IMR-90 (cell line): Measurements from ENCODE around the gene SPARCL1. TPM values are rescaled to one million over a fixed set of nuclear protein-coding genes. Genes with fewer than 3 reads are reported as not detected.
"Not testable (repeated sequence)": the region's sequence is repeated elsewhere in the genome, so short reads cannot be mapped to it uniquely, and the experiment has no call there.

ENCODE experiments used
- ATAC-seq: fragments of 200-7000 bp; cut with Tn5 transposase; 2 replicates; pipeline ENCODE4 v1.9.1; 2020; ENCODE audit warnings: low read depth, mild to moderate bottlenecking, moderate library complexity
- BruUV-seq: library from RNA; stranded (reverse); fragments of 400-500 nt; replicated peaks from 2 replicates; lab custom pipeline; 2021; lab: Mats Ljungman, UMichigan
- CTCF ChIA-PET: fragments of 300-600 bp; formaldehyde crosslinking; extraction: SDS; loops from one replicate; lab custom pipeline; 2021; ENCODE audit warnings: antibody characterized with exemption; lab: Yijun Ruan, JAX
- POLR2A ChIA-PET: fragments of 300-600 bp; sonication (Branson Sonifier 250); formaldehyde crosslinking; loops from one replicate; lab custom pipeline; 2022; ENCODE audit warnings: antibody characterized with exemption; ENCODE audit not compliant: unreplicated experiment; lab: Charles Lee
- DNase-seq: peaks from one replicate; pipeline ENCODE4 v3.0.0; 2013
- H2AFZ ChIP-seq: replicated peaks from 2 replicates; pipeline ENCODE3; 2013; ENCODE audit warnings: low read length, mild to moderate bottlenecking; ENCODE audit not compliant: poor library complexity
- H2AK5ac ChIP-seq: 2 replicates; pipeline ENCODE4 v1.6.1; 2013; ENCODE audit warnings: low read depth, low read length, inconsistent platforms
- H2AK9ac ChIP-seq: replicated peaks from 2 replicates; pipeline ENCODE3; 2013; ENCODE audit warnings: mild to moderate bottlenecking, low read depth, low read length, moderate library complexity; ENCODE audit not compliant: poor library complexity
- H2BK120ac ChIP-seq: 2 replicates; pipeline ENCODE4 v1.6.1; 2013; ENCODE audit warnings: low read depth, low read length, inconsistent platforms
- H2BK15ac ChIP-seq: 3 replicates; pipeline ENCODE4 v1.6.1; 2013; ENCODE audit warnings: low read depth, low read length, inconsistent platforms
- H2BK20ac ChIP-seq: 2 replicates; pipeline ENCODE4 v1.6.1; 2013; ENCODE audit warnings: low read depth, mild to moderate bottlenecking, inconsistent platforms, low read length, moderate library complexity
- H2BK5ac ChIP-seq: 2 replicates; pipeline ENCODE4 v1.6.1; 2013; ENCODE audit warnings: mild to moderate bottlenecking, low read depth, low read length, inconsistent platforms; ENCODE audit not compliant: poor library complexity, severe bottlenecking
- H3K14ac ChIP-seq: replicated peaks from 2 replicates; pipeline ENCODE4 v1.6.1; 2013; ENCODE audit warnings: low read depth, low read length, inconsistent platforms
- H3K18ac ChIP-seq: 2 replicates; pipeline ENCODE4 v1.6.1; 2013; ENCODE audit warnings: low read depth, low read length, control low read depth
- H3K23ac ChIP-seq: 2 replicates; pipeline ENCODE4 v1.6.1; 2013; ENCODE audit warnings: low read depth, low read length, inconsistent platforms
- H3K27ac ChIP-seq: 2 replicates; pipeline ENCODE4 v1.5.1; 2013; ENCODE audit warnings: mild to moderate bottlenecking, control low read depth, low read length; ENCODE audit not compliant: insufficient read depth
- H3K27me3 ChIP-seq: 2 replicates; pipeline ENCODE4 v1.6.1; 2013; ENCODE audit warnings: low read length; ENCODE audit not compliant: control insufficient read depth, insufficient read depth
- H3K36me3 ChIP-seq: 2 replicates; pipeline ENCODE4 v1.6.1; 2013; ENCODE audit warnings: low read length, mixed read lengths; ENCODE audit not compliant: control insufficient read depth, insufficient read depth
- H3K4ac ChIP-seq: 2 replicates; pipeline ENCODE4 v1.6.1; 2013; ENCODE audit warnings: low read depth, low read length, inconsistent platforms
- H3K4me1 ChIP-seq: 2 replicates; pipeline ENCODE4 v1.6.1; 2013; ENCODE audit warnings: low read length, mixed read lengths; ENCODE audit not compliant: control insufficient read depth, insufficient read depth
- H3K4me2 ChIP-seq: 2 replicates; pipeline ENCODE4 v1.6.1; 2013; ENCODE audit warnings: low read depth, mild to moderate bottlenecking, control low read depth, low read length, moderate library complexity
- H3K4me3 ChIP-seq: 2 replicates; pipeline ENCODE4 v1.5.1; 2013; ENCODE audit warnings: low read depth, mild to moderate bottlenecking, control low read depth, low read length, moderate library complexity; ENCODE audit not compliant: insufficient read depth
- H3K56ac ChIP-seq: 2 replicates; pipeline ENCODE4 v1.6.1; 2013; ENCODE audit warnings: low read length, inconsistent platforms; ENCODE audit not compliant: insufficient read depth; ENCODE audit errors: extremely low read depth
- H3K79me1 ChIP-seq, 2 experiments: 2 replicates each; pipeline ENCODE4 v1.6.1; 2013; ENCODE audit warnings: low read length in 2 of 2, inconsistent platforms in 1 of 2, low read depth in 1 of 2
- H3K9ac ChIP-seq: 2 replicates; pipeline ENCODE4 v1.6.1; 2013; ENCODE audit warnings: low read depth, low read length, control low read depth
- H3K9me1 ChIP-seq: 2 replicates; pipeline ENCODE4 v1.6.1; 2013; ENCODE audit warnings: low read length, inconsistent platforms; ENCODE audit not compliant: insufficient read depth
- H3K9me3 ChIP-seq: 2 replicates; pipeline ENCODE4 v1.6.1; 2013; ENCODE audit warnings: low read length; ENCODE audit not compliant: control insufficient read depth, insufficient read depth
- H4K20me1 ChIP-seq: 2 replicates; pipeline ENCODE4 v1.6.1; 2013; ENCODE audit warnings: low read length, inconsistent platforms; ENCODE audit not compliant: insufficient read depth
- H4K5ac ChIP-seq: 2 replicates; pipeline ENCODE4 v1.6.1; 2013; ENCODE audit warnings: mild to moderate bottlenecking, low read depth, low read length, control low read depth
- H4K8ac ChIP-seq, 2 experiments: 2 replicates each; pipeline ENCODE4 v1.6.1; 2013; ENCODE audit warnings: low read depth in 2 of 2, low read length in 2 of 2, control low read depth in 1 of 2, inconsistent platforms in 1 of 2
- H4K91ac ChIP-seq: 2 replicates; pipeline ENCODE4 v1.6.1; 2013; ENCODE audit warnings: low read depth, low read length, inconsistent platforms; ENCODE audit not compliant: insufficient read depth
- CEBPB ChIP-seq: IDR thresholded peaks from 2 replicates; pipeline ENCODE4 v1.6.1; 2012; ENCODE audit warnings: low read depth, low read length, improper control_type of control experiment
- WGBS, 2 experiments: methylation state at CpG; one replicate each; pipeline versions ENCODE4 v1.1.5 to v1.1.7; 2013; ENCODE audit warnings: missing lambda C conversion rate in 2 of 2; ENCODE audit not compliant: insufficient read length in 1 of 2; ENCODE audit errors: extremely low coverage in 2 of 2; 5-methylcytosine and 5-hydroxymethylcytosine counted together
- dilution Hi-C: fragments of 300-500 bp; cut with HindIII; formaldehyde crosslinking; loops from one replicate; pipeline ENCODE4 v1.14.3; 2018; ENCODE audit warnings: low sequenced_read_pairs; ENCODE audit not compliant: unreplicated experiment
- in situ Hi-C: fragments of 300-500 bp; cut with MboI; formaldehyde crosslinking; loops from 3 replicates; pipeline ENCODE4 v1.14.3; 2019; ENCODE audit warnings: low sequenced_read_pairs, inconsistent platforms, mixed read lengths
- intact Hi-C: fragments of 100-400 bp; cut with micrococcal nuclease; formaldehyde crosslinking; loops from 2 replicates; pipeline ENCODE4 v1.10.0; 2022
- polyA plus RNA-seq, 3 experiments: library from polyadenylated mRNA; depleted of rRNA; stranded (reverse); fragments of >200 nt; gene quantifications; 2 replicates each; pipeline ENCODE4 v1.2.3, GENCODE V29; 2012; ENCODE audit warnings: low replicate concordance in 1 of 3
- total RNA-seq: library from RNA; depleted of rRNA; stranded (reverse); fragments of >200 nt; gene quantifications from 2 replicates; pipeline ENCODE4 v1.2.3, GENCODE V29; 2012

SPARCL1 gene
- total and polyA plus RNA-seq, 2 of the 4 experiments (the other 2 are of a cell fraction) = not detected

DNA sequence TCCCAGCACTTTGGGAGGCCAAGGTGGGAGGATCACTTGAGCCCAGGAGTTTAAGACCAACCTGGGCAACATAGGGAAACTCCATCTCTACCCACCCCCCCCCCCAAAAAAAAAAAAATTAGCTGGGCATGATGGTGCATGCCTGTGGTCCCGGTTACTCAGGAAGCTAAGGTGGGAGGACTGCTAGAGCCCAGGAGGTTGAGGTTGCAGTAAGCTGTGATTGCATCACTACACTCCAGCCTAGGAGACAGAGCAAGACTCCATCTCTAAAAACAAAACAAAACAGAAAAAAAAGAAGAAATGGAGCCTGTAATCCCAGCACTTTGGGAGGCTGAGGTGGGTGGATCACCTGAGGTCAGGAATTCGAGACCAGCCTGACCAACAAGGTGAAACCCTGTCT is 37.3 kb downstream of the SPARCL1 start:
- H2BK20ac ChIP-seq, H3K27ac ChIP-seq, H3K9me3 ChIP-seq, H3K27me3 ChIP-seq, H4K20me1 ChIP-seq, H3K56ac ChIP-seq, H3K18ac ChIP-seq, H2AK9ac ChIP-seq, H3K14ac ChIP-seq, H3K79me1 ChIP-seq, H4K91ac ChIP-seq, H2AK5ac ChIP-seq, BruUV-seq, DNase-seq, dilution Hi-C loops, H3K36me3 ChIP-seq, H4K5ac ChIP-seq, H2AFZ ChIP-seq, CTCF ChIA-PET, H3K23ac ChIP-seq, H4K8ac ChIP-seq, H3K4me1 ChIP-seq, H3K9ac ChIP-seq, in situ Hi-C loops, H2BK5ac ChIP-seq, H3K9me1 ChIP-seq, H3K4ac ChIP-seq, H3K4me2 ChIP-seq, H2BK15ac ChIP-seq, POLR2A ChIA-PET, intact Hi-C loops, H2BK120ac ChIP-seq, H3K4me3 ChIP-seq, ATAC-seq: not testable (repeated sequence)
- no CpG with 5 or more reads among the region's 2 CpGs for whole genome bisulfite sequencing, 2 experiments
- TF ChIP-seq CEBPB = peak; percentile 33; the same call in 1 of the 2 replicates
